Cardiac septum (tissue), 1 donor: ENCODE data around the gene ADAMTS2. TPM values are rescaled to one million over a fixed set of nuclear protein-coding genes. Genes with fewer than 3 reads are reported as not detected.
"Not testable (repeated sequence)": the region's sequence is repeated elsewhere in the genome, so short reads cannot be mapped to it uniquely, and the experiment has no call there.

Experiments
- DNase-seq: peaks from one replicate; pipeline ENCODE4 v3.0.0-alpha.2; 2020; ENCODE audit warnings: low spot score
- intact Hi-C: fragments of 100-400 bp; cut with DNase I; formaldehyde crosslinking; loops from one replicate; pipeline ENCODE4 v1.14.0; 2022
- total RNA-seq: library from RNA; stranded (reverse); fragmentation: NEBNext Ultra II Directional; extraction: Animal tissue kit (Norgen Biotek cat#: 25700); gene quantifications from one replicate; pipeline ENCODE4 v1.2.1, GENCODE V29; 2021
- donor health status: DM: no; HTN: no; CAD: no.

ADAMTS2 gene
- total RNA-seq, 1 donor from 2014 or later: 5.9 TPM

DNA sequence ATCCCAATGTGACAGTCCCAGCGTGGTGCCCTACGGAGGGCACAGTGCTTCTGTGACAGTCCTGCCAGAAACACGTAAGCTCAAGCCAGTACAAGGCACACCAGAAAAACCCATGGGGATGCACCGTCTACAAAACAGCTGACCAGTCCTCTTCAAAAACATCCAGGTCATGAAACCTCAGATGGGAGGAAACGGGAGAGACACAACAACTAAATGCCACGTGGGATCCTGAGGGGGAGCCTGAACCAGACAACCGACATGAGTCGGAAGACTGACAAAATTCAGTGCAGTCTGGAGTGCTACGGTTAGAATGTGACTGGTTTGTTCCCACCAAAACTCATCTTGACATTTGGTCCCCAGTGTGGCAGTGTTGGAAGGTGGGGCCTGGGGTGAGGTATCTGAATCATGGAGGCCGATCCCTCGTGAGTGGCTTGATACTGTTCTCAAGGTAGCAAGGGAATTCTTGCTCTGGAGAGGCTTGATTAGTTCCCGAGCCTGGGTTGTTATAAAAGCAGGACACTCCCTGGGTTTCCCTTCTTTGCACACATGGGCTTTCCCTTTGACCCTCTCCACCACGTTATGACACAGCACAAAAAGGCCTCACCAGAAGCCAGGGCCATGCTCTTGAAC, 55.4 kb downstream of the ADAMTS2 start:
- DNase-seq: peak; percentile 43
- intact Hi-C loops: loop anchor here (2.0 kb wide), 1 partner anchor 23 kb away; no protein-coding TSS in a partner anchor

DNA sequence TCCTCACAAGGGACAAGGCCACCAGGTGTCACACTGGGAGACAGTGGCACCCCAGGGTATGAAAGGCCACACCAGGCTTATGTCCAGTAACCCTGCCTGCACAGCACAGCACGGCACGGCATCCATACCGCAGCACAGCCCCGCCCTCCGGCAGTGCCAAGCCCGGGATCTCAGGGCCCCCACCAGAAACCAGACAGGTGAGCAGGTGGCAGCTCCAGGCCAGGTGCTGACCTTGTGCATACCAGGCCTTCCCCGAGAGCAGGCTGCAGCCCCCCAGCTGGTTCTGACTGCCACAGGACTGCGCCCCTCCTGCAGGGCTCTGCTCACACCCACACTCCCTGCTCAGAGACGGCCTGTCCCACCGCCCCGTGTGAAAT, 56.5 kb downstream of the ADAMTS2 start:
- intact Hi-C loops: loop anchor here (2.0 kb wide), 1 partner anchor 22 kb away; no protein-coding TSS in a partner anchor
- DNase-seq: no peak

DNA sequence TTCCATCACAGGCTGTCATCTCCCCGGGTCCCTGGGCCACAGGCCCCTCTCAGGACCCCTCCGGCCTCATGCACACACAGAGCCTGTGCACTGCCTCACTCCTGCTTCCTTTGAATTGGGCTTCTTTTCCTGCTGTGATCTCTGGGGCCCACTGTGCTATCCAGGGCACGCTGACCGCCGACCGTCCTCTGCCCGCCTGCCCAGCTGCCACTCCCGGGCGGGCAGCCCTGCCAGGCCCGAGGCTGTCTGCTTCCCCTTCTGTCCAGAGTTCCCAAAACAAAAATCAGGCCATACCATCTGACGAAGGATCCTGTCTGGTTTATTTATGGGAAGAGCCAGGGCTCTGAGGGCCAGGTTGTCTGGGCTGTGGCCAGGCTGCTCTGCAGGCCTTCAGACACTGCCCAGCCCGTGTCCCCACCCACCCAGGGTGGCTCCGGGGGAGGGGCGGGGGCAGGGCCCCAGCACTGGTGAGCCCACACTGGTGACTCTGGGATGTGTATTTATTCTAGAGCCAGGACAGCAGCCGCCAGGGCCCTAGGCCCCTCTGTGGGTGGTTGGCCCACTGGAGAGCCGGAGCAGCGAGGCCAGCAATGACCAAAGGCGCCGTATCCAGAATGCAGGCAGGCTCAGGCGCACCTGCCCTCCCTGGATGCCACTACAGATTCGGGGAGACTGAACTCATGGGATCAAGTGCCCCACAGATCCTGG, 57.0 kb downstream of the ADAMTS2 start:
- intact Hi-C loops: loop anchor here (2.0 kb wide), 1 partner anchor 21 kb away; no protein-coding TSS in a partner anchor
- DNase-seq: no peak

DNA sequence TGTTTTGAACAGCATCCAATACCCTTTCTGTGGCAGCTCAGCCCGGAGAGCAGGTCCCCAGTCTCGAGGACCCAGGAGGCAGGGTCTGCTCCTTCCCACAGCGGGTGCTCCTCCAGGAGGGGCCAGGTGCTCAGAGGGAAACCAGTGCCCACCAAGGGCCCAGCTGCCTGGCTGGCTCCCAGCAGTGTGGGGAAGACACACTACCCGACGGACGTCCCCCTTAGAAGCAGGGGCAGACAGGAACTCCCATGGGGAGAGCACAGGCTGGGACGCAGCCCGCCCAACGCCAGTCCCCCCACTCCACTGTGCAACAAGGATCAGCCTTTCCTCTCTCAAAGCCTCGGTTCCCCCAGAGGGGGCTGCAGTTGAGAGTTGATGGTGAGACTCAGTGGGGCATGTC, 57.6 kb downstream of the ADAMTS2 start:
- intact Hi-C loops: loop anchor here (2.0 kb wide), 1 partner anchor 21 kb away; no protein-coding TSS in a partner anchor
- no peak for DNase-seq

DNA sequence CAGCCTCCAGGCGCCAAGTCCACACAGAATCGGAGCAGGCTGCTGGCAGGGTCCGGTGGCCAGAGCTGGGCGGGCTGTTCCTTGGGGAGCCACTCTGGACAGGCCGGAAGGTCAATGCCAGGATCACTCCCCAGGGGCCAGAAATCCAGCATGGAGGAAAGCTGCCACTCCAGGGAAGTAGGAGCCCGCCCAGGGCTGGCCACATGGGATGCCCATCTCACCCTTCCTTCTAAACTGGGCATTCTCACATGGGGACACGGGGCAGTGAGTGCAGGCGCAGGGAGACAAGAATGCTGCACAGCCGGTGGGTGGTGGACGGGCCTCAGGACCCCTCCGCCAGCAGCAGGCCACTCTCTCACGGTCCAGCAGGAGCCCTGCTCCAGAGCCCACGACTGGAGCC, 58.2 kb downstream of the ADAMTS2 start:
- intact Hi-C loops: no loop called here
- no peak for DNase-seq

DNA sequence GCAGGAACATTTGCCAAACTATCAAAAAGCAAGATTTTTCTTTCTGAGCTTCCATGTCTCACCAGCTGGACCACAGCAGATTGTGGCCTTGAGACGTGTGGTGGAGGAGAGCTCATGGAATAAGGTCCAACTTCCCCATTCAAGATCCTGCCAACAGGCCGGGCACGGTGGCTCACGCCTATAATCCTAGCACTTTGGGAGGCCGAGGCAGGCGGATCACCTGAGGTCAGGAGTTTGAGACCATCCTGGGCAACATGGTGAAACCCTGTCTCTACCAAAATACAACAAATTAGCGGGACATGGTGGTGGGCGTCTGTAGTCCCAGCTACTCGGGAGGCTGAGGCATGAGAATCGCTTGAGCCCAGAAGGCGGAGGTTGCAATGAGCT, 59.5 kb downstream of the ADAMTS2 start:
- intact Hi-C loops, DNase-seq: not testable (repeated sequence)

DNA sequence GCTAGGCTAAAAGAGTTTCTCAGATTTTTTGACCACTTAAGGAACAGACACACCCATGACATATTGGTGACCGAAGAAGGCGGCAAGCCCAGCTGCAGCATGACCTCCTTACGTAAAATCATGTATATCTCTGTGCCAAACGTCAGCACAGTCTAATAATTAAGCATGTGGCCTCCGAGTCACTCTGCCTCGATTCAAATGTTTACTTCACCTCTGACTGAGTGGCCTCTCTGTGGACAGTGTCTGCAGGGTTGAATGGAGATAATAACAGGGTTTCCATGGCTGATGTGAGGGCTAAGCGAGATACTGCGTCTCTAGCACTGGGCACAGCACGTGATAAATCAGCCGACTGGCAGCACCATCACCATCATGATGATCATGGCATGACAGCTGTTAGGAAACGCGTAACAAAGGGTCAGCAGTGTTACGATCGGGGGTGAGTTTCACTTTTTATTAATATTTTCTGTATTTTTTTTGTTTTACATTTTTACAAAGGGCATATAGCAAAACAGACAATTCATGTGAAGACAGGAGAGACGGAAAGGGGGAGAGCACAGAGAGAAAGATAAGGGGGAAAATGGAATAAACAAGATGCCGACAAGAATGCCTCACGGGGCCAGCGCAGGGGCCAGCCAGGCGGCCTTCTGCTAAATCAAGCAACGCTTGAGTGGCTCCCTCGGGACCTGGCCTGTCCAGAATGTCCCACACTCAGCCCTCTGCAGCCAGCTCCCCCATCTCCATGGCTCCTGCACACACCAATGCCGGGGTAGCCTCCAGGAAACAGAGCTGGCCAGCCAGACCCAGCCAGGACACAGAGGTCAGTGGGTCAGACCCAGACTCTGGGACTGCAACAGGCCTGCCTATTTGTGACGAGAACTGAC, 60.3 kb downstream of the ADAMTS2 start:
- no peak for DNase-seq
- intact Hi-C loops: no loop called here

DNA sequence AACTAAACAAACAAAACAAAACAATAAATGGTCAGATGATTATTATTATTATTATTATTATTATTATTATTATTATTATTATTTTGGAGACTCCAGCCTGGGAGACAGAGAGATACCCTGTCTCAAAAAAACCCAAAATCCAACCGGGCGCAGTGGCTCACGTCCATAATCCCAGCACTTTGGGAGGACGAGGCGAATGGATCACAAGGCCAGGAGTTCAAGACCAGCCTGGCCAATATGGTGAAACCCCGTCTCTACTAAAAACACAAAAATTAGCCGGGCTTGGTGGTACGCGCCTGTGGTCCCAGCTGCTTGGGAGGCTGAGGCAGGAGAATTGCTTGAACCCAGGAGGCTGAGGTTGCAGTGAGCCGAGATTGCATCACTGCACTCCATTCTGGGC, 61.4 kb downstream of the ADAMTS2 start:
- intact Hi-C loops, DNase-seq: not testable (repeated sequence)

DNA sequence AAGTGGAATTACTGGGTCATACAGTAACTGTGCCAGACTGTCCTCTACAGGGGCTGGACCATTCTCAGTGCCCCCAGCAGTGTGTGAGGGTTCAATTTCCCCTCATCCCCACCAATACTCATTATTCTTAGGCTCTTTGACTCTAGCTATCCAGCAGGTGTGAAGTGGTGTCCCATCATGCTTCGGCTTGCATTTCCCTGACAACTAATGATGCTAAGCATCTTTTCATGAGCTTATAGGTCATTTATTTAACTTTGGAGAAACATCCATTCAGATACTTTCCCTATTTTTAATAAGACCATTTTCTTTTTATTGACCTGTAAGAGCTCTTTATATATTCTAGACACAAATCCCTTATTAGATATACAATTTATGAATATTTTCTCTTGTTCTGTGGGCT, 63.6 kb downstream of the ADAMTS2 start:
- no peak for DNase-seq
- intact Hi-C loops: no loop called here

DNA sequence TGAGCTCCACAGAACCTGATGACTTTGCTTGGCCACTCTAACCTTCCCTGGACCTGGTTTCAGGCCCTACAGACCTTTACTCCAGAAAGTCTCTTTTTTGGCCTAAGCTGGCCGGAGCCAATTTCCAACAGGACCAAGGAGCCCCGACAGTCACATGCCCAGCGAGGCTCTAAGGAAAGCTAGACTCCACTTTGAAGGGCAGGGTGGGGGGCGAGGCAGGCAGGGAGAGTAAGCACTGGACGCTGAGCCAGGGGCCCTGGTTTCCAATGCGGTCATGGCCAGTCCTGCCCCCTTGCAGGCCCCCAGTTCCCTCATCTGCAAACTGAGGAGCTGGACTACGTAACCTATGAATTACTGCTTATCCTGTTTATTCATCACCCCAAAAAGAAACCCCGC, 65.2 kb downstream of the ADAMTS2 start:
- intact Hi-C loops: no loop called here
- DNase-seq: no peak

DNA sequence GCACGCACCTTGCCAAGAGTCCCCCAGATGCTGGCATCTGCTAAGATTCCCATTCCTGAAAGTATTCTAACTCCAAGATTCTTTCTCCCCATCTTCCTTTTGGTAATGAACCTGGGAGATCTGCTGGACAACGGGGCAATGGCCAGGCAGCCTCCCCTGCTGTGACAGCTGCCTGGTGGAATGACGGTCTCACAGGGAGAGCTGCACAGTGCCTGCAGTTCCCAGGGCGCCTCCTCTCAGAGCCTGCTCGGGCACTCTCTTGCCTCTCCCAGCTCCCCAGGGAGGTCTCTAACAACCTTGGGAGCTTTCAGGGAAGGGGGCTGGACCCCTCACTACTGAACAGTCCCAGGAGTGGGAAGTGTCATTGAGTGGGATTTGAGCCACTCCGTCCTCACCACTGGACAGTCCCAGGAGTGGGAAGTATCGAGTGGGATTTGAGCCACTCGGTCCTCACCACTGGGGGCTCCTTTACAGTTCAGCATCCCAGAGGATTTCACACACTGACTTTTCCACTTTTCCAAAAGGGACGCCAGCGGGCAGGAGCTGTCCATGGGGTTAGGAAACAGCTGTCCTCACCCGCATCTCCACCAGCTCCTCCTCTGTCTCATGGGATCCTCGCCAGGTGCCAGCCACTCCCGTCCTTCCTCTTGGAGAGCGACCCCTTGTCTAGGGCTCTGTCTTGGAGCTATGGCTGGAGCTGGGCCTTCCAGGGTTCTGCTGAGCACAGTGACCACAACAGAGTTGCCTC, 65.7 kb downstream of the ADAMTS2 start:
- no peak for DNase-seq
- intact Hi-C loops: no loop called here

DNA sequence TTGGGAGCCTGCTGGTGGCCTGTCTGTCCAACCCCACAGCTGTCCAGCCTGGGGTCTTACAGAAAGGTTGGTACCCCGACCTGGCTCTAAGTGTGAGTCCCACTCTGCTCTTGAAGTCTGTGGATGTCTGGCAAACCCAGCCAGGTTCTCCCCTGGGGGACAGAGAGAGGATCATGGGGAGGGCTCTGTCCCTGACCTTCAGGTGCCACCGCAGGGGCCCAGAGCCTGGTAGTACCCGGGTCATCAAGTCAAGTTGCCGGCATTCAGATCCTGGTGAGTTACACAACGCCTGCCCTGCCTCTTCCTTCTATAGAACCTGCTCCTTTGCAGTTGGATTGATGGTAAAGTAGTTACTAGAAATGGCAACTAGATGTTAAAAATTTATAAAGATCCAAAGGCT, 66.7 kb downstream of the ADAMTS2 start:
- no peak for DNase-seq
- intact Hi-C loops: no loop called here

DNA sequence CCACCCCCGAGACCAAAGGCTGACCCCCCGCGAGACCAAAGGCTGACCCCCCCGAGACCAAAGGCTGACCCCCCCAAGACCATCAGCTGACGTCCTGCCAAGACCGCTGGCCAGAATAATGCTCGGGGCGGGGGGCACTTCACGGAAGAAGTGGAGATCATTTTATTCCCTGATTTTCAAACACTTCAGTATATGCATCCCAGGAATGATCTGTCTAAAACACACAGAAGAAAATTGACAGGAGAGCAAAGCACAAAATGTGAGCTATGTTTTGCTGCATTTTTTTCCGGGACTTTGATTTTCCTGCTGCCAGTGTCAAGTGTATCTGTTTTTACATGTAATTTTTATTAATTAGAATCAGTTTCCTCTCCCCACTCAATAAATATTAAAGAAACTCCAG, 67.1 kb downstream of the ADAMTS2 start:
- intact Hi-C loops: no loop called here
- no peak for DNase-seq

DNA sequence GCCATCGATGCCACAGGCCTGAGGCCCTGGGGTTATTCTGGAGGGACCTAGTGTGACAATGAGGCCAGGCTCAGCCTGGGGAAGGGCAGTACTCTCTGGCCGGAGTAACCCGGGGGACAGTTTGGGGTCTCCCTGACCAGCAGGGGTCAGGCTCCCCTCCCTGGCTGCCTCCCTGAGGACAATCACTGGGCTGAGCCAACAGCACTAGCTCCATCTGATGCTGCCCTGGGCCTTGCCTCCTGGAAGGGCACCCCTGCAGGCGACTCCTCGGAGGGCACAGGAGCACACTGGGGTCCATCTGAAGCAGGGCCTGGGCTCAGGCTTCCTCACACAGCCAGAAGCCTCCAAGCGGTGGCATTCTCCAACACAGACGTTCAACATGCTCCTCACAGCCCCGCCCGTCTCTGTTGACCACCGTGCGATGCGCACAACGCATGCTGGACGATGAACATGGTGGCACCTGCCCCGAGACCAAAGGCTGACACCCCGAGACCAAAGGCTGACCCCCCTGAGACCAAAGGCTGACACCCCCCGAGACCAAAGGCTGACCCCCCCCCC, 68.3 kb downstream of the ADAMTS2 start:
- intact Hi-C loops: no loop called here

DNA sequence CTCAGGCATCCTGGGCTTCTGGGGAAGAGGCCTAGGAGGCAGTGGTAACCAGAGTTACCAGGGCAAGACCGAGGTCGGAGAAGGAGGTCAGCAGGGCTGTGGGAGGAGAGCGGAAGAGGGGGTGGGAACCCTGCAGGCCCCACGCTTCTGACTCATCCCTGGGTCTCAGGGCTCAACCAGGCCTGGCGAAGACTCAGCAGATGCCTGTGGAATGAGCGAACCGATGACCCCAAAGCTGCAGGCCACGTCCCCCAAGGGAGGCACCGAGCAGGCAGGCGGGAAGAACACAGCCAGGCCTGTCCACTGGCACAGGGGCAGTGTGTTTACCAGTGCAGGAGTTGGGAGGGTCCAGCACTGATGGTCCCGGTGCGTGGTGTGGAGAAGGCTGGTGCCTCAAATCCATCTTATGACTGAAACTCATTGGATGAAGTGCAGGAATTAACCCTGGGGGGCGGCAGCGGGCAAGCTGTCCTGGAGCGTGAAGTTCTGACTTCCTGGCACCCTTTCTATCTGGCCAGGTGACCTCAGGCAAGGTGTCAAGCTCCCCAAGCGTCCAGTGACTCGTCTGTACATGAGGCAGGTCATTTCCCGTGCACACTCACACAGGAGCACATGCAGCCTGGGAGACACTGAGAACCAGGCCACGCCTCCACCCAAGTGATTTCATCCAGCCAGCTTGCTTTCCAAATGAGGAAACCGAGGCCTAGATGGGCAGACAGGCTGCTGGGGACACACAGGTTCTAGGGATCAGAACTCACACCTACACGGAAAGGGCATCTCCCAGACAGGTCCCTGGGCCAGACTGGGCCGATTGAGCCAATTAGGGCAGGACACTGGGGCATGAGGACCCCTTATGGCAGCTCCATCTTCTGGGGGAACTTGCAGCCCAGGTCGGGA, 69.1 kb downstream of the ADAMTS2 start:
- DNase-seq: no peak
- intact Hi-C loops: no loop called here

More for the DNA sequence above, 68.3 kb downstream of the ADAMTS2 start:
- no peak for DNase-seq

DNA sequence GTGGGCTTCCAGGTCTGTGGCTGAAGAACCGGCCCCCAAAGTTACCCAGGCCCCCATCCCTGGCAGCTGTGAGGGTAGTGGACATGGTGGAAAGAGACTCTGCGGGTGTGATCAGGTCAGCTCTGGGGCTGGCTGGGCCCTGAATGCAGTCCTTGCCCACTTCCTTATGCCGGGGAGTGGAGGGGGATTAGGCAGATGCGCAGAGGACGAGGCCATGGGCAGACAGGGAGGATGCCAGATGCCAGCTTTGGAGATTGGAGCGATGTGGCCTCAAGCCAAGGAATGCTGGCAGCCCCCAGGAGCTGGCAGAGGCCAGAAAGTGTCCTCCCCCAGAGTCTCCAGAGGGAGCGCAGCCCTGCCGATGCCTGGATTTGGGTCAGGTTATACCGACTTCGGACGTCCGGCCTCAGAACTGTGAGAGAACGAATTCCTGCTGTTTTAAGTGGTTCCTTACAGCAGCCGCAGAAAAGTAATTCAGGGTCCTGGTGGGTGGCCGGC, 69.8 kb downstream of the ADAMTS2 start:
- no peak for DNase-seq
- intact Hi-C loops: no loop called here

DNA sequence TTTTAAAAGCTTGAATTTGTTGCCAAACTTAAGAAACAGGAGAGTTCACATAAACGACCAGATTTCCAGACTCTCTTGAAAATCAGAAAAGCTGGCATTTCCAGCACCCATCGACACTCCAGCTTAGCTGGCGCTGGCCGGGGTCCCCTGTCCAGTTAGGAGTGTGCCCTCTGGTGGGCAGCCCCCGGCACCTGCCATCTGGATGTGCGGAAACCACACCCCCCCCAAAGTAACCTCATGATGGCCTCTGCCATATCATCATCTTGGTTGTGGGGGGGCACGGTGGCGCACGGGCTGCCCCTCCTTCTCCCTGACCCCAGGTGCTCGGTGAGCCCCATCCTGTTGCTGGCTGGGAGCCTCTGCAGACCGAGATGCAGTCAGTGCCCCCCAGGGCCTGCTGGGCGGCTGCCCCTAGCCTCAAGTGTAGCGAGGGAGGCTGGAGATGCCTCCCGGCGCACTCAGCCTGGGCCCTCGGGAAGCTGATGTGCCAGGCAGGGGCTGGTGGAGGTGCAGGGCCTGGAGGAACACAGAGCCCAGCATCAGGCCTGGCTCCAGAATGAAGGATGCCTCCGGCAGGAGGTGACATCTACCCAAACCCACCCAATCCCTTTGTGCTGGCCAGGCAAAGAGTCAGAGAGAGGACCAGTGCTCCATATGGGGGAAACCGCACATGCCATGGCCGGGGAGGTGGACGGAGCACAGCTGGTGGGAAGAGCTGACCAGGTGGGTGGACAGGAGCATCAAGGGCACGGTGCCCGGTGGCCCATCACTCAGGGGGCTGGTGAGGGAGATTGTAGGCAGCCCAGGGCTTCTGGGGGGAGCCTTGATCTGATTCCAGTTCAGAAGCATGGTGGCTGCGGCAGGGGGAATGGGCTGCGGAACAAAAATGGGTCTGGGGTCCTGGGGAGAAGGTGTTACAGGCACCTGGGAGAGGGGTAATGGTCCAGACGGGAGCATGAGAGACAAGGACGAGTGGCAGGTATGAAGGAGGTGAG, 70.6 kb downstream of the ADAMTS2 start:
- DNase-seq: no peak
- intact Hi-C loops: no loop called here
